HG02678 (cell line): Measurements from ENCODE around the gene PITX3.

ENCODE experiments used
- ATAC-seq: cut with Tn5 transposase; IDR thresholded peaks from one replicate; pipeline ENCODE4 v1.9.1; 2021; ENCODE audit warnings: mild to moderate bottlenecking, moderate library complexity; ENCODE audit not compliant: unreplicated experiment

Gene PITX3

DNA sequence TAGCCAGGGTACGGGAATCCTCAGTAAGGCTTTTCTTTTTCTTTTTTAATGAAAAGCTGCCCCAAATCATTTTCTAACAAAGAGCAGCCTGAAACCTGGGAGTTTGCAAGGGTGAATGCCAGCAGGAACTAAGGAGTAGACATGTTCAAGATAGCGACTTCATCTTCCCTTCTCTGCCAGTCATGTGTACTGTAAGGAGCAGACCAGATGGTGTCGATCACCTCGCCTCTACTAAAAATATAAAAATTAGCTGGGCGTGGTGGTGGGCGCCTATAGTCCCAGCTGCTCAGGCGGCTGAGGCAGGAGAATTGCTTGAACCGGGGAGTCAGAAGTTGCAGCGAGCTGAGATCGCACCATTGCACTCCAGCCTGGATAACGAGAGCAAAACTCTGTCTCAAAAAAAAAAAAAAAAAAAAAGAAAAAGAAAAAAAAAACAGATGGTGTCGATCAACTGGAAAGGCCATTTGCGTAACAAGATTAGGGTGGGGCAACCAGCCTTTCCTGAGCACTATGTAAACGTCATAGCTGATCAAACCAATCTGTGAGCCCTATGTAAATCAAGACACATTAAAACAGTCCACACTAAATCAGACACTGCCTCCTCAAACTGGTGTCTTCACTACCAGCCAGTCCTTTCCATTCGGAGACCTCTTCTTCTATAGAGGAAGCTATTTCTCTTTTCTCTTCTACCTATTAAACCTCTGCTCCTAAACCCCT is 55.3 kb downstream of the PITX3 start:
- ATAC-seq: no peak

DNA sequence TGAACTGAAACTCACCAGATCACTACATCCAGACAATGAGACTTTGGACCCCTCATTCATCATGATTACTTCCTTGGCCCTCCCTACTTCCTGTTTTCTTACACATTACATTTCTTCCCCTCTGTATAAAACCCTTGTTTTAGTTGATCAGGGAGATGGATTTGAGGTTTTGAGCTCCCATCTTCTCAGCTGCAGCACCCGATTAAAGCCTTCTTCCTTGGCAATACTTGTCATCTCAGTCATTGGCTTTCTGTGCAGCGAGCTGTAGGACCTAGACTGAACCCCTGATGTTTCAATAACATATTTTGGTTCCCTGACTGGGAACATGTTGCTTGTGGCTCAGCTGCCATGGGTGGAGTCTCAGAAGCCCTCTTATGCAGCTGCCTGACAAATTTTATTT is 56.0 kb downstream of the PITX3 start:
- no peak for ATAC-seq

- ATAC-seq: no peak
Measured at GRCh38 chr10:102184606-102185005, 56.7 kb downstream of the PITX3 start.
